ENCODE data around the gene MTHFD1L. TPM values are rescaled to one million over a fixed set of nuclear protein-coding genes. Genes with fewer than 3 reads are reported as not detected.
"Not testable (repeated sequence)": the region's sequence is repeated elsewhere in the genome, so short reads cannot be mapped to it uniquely, and the experiment has no call there.

Gene MTHFD1L
- 10 to 100 TPM; 17.0 to 18.1 (median 17.4) TPM for polyA plus RNA-seq (ENCODE audit: insufficient read length in 4 of 4)

DNA sequence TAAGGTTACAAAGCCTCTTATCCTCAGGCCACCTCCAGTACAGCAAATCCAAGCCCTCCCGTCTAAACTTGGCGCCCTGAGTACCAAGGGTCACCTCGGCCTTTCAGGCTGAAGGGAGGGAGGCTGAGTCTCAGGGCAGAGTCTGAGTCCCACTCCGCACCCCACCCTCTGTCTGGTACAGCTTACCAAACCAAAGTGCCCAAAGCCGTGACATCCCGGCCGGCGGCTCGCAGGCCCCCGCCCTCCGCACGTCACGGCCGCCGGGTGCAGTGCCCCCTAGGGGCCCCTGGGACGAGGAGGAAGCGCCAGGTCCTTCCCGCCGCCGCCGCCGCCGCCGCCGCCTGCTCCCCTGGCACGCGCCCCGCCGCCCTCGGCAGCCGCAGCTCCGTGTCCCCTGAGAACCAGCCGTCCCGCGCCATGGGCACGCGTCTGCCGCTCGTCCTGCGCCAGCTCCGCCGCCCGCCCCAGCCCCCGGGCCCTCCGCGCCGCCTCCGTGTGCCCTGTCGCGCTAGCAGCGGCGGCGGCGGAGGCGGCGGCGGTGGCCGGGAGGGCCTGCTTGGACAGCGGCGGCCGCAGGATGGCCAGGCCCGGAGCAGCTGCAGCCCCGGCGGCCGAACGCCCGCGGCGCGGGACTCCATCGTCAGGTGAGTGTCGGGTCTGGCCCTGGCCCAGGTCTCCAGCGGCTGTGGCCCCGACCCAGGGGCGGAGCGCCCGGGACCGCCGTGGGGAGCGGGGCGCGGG is at the start of gene MTHFD1L:
TSS of gene MTHFD1L (plus strand) at position 297 of the 741 bp plus-strand sequence. CDS start at position 418, 121 bp downstream.
- DNase-seq (ENCODE audit: low read depth in 4 of 4, low spot score in 2 of 4) = no peak

DNA sequence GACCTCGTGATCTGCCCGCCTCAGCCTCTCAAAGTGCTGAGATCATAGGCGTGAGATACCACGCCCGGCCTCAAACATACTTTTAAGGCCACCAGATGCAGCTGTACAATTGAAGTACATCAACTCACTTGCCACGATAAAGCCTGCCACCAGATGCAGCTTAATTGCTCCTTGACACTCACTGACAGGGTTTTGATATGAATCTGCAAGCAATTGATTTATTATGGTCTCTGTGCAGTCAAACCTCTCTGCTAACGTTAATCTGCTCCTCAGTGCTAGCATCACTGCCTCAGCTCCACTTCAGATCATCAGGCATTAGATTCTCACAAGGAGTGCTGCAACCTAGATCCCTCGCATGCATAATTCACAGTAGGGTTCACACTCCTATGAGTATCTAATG is 48.9 kb upstream of the MTHFD1L start:
- not testable (repeated sequence) for DNase-seq (ENCODE audit: low read depth in 4 of 4, low spot score in 2 of 4)

DNA sequence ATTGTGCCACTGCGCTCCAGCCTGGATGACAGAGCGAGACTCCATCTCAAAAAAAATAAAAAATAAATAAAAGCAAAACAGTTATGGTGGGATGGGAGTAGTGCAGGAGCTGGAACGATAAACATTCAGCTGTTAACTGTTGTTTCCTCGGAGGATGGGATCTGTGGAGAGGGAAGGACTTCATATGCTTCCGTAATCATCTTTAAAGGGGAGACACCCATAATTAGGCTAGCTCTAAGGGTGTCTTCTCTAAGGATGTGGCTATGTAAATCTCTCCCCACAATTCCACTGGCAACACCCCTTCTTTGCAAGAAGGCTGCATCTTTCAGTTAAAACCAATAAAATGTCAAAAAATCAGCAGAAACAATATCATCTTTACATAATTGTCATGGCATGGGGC is 42.6 kb upstream of the MTHFD1L start:
- DNase-seq (ENCODE audit: low read depth in 4 of 4, low spot score in 2 of 4) = no peak

DNA sequence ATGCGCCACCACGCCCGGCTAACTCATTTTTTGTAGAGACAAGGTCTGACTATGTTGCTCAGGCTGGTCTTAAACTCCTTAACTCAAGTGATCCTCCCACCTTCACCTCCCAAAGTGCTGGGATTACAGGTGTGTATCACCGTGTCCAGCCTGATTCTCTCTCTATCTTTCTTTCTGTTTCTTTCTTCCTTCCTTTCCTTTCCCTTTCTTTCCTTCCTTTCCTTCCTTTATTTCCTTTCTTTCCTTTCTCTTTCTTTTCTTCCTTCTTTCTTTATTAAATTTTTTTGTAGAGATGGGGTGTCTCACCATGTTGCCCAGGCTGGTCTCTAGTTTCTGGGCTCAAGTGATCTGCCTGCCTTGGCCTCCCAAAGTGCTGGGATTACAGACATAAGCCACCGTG is 38.7 kb upstream of the MTHFD1L start:
- no peak for DNase-seq (ENCODE audit: low read depth in 4 of 4, low spot score in 2 of 4)

DNA sequence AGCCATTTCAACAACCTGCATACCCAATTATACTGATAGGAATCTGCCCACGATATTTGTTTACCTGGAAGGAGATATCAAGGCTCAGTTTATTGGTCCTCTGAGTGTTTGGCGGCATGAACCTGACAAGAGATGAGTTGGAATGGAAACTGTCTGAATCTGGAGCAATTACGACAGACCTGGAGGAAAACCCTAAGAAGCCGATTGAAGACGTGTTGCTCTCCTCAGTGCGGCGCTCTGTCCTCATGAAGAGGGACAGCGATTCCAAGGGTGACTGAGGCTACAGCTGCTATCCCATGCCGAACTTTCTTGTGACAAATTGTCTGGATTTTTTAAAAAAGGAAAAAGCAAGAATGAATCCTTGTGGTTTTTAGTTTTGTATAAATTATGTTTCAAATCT is 37.4 kb upstream of the MTHFD1L start:
- DNase-seq (ENCODE audit: low read depth in 4 of 4, low spot score in 2 of 4) = not testable (repeated sequence)

DNA sequence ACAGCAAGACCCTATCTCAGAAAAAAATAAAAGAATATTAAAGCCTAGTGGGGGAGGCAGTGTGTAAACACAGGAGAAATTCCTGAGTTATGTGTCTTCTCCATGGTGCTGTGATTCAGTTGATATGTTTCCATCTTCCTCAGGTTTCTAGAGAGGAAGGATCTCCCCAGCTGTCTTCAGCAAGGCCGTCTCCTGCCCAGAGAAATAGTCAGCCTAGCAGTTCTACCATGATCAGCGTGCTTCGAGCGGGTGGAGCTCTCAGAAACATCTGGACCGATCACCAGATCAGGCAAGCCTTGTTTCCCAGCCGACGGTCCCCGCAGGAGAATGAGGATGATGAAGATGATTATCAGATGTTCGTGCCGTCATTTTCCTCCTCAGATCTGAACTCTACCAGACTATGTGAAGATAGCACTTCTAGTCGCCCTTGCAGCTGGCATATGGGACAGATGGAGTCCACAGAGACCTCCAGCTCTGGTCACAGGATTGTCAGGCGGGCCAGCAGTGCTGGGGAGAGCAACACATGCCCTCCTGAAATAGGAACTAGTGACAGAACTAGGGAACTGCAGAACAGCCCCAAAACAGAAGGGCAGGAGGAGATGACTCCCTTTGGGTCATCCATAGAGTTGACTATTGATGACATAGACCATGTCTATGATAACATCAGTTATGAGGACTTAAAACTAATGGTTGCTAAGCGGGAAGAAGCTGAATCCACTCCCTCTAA is 34.9 kb upstream of the MTHFD1L start:
- DNase-seq (ENCODE audit: low read depth in 4 of 4, low spot score in 2 of 4) = no peak

DNA sequence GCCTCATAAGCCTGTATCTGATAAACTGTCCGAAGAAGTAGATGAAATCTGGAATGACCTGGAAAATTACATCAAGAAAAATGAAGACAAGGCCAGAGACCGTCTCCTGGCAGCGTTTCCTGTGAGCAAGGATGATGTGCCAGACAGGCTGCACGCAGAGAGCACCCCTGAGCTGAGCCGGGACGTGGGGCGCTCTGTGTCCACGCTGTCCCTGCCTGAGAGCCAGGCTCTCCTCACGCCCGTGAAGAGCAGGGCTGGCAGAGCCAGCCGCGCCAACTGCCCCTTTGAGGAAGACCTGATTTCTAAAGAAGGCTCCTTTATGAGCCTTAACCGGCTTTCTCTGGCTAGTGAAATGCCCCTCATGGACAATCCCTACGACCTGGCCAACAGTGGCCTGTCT is 33.9 kb upstream of the MTHFD1L start:
- DNase-seq (ENCODE audit: low read depth in 4 of 4, low spot score in 2 of 4) = no peak

DNA sequence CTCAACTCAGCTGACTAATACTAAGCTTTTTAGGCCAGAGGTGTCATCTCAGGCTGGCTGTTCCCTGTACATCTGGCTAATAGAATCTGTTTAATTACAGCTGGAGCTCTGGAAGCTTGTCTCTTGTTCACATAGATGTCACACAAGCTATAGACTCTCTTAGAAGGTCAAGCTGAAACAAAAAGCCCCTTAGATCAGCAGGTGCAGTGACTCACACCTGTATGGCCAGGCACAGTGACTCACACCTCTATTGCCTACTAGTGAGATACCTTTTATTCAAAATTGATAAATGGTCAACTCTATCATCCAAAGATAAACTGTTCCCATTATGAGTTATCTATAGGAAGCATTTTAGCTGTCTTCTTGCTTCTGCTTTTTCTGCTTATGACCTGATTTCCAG is 29.9 kb upstream of the MTHFD1L start:
- no peak for DNase-seq (ENCODE audit: low read depth in 4 of 4, low spot score in 2 of 4)

DNA sequence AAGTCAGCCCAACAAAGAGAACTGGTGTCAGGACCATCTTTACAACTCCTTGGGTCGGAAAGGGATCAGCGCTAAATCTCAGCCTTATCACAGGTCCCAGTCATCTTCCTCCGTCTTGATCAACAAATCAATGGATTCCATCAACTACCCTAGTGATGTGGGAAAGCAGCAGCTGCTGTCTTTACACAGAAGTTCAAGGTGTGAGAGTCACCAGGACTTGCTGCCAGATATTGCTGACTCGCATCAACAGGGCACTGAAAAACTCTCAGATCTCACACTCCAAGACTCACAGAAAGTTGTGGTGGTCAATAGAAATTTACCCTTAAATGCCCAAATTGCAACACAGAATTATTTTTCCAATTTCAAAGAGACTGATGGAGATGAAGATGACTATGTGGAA is 25.3 kb upstream of the MTHFD1L start:
- no peak for DNase-seq (ENCODE audit: low read depth in 4 of 4, low spot score in 2 of 4)

DNA sequence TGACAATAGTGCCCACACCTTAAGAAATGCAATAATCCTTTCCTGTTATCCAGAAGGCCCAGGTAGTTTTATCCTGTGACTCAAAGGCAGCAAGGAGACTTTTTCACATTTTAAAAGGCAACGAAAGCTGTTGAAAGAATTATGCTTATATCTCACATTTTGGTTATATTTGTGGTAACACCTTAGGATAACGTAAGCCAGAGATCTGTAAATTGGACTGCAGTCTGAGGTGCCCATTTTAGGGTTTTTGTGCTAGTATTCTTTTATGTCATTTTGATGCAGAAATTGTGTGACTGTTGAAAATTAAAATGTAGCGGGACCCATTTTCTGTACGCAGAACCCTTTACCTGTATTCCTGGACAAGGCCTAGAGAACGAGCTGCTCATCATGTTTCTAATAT is 24.3 kb upstream of the MTHFD1L start:
- DNase-seq (ENCODE audit: low read depth in 4 of 4, low spot score in 2 of 4) = no peak

DNA sequence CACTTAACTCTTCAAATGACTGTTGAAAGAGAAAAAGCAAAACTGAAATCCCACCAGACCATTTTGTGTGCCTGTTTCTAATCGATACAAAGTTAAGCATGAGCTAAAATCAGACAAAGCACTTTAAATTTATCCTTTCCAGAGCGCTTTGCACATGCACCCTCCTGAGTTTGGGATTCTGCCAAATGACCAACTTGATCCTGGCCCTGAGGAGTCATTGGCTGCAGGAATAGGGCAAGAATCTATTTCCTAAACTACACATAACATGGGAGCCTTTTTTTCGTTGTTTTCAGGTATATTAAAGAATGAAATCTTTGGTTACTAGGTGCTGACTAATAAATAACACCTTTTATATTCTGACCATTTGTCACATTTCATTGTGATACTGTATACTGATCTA is 23.8 kb upstream of the MTHFD1L start:
- DNase-seq (ENCODE audit: low read depth in 4 of 4, low spot score in 2 of 4) = no peak

DNA sequence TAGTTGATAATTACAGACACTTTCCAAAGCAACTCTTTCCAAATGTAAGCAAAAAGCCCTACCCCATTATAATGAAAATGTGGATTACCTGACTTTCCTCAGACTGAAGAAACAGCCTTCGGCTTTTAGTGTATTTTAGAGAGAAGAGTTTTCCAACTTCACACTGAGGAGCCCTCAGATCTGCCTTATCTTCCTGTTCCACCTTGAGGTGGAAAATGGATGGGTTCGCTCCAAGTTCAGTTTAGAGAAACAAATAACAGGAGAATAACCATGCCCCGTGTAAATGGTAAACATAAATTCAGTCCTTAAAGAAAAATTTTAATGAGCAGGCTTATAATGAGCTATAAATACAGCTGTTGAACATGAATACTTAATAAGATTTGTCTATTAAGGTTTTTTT is 21.1 kb upstream of the MTHFD1L start:
- no peak for DNase-seq (ENCODE audit: low read depth in 4 of 4, low spot score in 2 of 4)

DNA sequence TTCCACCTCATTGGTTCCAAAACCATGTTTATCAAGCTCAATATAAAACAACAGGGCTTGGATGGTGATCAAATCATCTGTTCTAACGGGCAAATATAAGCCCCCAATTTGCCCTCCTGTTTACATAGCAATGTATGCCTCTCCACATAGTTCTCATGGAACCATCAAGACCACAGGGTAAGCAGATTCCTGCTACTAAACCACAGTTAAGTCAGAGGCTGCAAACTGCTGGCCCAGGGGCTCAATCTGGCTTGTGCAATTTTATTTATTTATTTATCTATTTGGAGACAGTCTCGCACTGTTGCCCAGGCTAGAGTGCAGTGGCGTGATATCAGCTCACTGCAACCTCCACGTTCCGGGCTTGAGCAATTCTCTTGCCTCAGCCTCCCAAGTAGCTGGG is 18.9 kb upstream of the MTHFD1L start:
- no peak for DNase-seq (ENCODE audit: low read depth in 4 of 4, low spot score in 2 of 4)

DNA sequence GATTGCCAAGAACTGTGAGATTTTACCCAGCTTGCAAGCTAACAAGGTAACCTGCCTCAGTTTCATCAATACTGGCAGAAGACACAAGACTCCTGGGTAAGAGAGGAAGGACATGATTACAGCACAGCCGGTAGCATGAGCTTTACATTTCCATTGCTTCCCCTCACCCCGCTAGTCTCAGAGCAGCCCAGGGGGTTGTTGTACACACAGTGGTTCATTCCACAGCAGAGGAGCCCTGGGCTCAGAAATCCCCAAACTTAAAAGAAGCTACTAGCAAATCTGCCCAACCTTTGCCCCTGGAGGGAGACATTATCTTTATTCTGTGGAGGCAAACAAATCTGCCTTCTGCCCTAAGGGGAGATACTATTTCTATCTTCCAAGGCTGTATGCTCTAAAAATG is 17.1 kb upstream of the MTHFD1L start:
- no peak for DNase-seq (ENCODE audit: low read depth in 4 of 4, low spot score in 2 of 4)

DNA sequence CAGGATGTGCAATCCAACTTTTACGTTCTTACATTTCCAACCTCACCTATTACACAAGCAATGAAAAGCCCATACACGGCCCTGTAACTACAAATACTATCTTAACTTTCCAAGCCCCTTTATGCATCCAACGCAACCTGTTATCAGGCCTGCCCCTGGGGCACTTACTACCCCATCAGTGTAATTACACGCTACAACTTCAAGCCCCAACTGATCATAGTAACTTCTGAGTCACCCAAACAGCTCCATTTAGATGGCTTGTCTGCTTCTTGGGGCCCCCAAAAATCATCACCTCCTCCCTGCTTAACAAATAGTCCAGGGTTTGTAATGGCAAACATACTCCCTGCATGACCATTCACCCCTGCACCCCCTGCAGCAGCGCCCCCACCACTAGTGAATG is 11.1 kb upstream of the MTHFD1L start:
- not testable (repeated sequence) for DNase-seq (ENCODE audit: low read depth in 4 of 4, low spot score in 2 of 4)

DNA sequence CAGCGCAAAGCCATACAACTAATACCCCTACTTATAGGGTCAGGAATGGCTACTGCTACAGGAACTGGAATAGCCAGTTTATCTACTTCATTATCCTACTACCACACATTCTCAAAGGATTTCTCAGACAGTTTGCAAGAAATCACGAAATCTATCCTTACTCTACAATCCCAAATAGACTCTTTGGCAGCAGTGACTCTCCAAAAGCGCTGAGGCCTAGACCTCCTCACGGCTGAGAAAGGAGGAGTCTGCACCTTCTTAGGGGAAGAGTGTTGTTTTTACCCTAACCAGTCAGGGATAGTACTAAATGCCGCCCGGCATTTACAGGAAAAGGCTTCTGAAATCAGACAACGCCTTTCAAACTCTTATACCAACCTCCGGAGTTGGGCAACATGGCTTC is 10.3 kb upstream of the MTHFD1L start:
- DNase-seq (ENCODE audit: low read depth in 4 of 4, low spot score in 2 of 4) = not testable (repeated sequence)

DNA sequence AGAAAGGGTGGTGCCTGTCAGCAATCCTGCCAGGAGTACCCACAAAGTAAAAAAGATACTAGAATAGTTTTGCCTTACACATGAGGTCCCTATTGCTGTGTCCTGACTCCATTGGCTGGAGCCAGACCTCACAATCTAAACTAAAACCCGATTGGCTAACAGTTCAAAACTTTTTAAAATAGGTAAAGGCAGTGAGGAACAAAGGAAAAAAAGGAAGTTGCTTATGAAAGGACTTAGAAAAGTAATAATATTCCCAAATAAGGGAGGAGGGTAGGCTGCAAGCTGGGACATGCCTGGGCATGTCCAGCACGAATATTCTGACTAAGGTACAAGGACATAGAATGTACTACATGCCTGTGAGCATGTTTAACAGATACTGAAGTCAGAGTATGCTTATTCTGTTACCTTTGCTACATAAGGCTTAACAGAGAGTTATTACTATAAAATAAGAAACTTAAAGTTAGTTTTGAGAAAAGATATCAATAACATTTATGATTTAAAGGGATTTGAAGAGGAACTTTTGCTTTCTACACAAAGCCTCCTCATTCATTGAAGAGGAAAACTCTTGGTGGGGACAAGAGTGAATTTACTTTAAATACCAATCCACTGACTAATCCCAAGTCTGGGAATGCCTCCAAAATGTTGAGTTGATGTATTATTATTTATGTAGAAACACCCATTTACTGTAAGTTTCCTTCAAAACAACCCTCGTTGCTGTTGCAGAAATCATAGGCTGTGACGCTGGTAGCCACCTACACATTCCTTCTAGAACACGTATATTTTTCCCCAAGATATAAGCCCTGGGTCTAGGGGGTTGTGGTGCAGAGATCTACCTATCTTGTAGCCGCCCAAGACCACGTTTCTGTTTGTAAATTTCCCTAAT is 8.2 kb upstream of the MTHFD1L start:
- DNase-seq (ENCODE audit: low read depth in 4 of 4, low spot score in 2 of 4) = peak in 2 of 4 donors; percentile 64 to 69

DNA sequence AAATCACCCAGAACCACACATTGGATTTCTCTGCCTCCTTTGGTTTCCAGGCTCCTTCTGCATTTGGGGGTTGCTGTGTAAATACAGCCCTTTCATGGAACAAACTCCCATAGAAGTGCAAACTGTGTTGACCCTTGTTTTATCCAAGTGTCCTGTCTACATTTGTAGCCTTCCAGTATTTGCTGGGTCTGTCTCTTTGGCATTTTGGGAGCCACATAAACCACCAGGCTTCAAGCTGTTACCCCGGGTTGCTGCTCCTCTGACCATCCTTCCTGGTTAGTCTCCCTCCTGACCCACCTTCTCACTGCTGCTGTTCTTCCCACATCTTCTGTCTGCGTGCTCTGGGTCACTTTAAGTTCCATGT is 7.6 kb upstream of the MTHFD1L start:
- DNase-seq (ENCODE audit: low read depth in 4 of 4, low spot score in 2 of 4) = no peak

DNA sequence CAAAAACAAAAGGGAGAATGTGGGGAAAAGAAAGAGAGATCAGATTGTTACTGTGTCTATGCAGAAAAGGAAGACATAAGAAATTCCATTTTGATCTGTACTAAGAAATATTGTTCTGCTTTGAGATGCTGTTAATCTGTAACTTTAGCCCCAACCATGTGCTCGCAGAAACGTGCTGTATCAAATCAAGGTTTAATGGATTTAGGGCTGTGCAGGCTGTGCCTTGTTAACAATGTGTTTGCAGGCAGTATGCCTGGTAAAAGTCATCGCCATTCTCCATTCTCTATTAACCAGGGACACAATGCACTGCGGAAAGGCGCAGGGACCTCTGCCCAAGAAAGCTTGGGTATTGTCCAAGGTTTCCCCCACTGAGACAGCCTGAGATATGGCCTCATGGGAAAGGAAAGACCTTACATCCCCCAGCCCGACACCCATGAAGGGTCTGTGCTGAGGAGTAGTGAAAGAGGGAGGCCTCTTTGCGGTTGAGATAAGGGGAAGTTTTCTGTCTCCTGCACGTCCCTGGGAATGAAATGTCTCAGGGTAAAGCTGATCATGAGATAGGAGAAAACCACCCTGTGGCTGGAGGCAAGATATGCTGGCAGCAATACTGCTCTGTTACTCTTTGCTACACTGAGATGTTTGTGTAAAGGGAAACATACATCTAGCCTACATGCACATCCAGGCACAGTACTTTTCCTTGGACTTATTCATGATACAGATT is 3.9 kb upstream of the MTHFD1L start:
- not testable (repeated sequence) for DNase-seq (ENCODE audit: low read depth in 4 of 4, low spot score in 2 of 4)

DNA sequence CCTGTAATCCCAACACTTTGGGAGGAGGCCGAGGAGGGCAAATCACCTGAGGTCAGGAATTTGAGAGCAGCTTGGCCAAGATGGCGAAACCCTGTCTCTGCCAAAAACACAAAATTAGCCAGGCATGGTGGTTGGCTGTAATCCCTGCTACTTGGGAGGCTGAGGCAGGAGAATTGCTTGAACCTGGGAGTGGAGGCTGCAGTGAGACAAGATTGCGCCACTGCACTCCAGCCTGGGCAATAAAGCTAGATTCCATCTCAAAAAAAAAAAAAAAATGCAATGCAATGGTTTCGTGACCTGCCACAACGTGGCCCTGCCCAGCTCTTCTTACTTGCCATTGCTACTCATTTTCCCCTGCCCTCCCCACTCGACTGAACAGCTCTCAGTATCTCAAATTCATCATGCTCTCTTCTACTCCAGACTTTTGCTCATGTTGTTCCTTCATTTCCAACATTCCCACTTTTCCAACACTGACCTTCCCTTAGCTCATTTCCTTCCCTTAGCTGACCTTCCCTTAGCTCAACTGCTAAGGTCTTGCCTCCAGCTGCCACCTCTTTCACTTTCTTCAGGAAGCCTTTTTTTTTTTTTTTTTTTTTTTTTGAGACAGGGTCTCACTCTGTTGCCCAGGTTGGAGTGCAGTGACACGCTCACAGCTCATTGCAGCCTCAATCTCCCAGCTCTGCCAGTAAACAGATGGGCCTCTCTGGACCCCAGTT is 2.1 kb upstream of the MTHFD1L start:
- no peak for DNase-seq (ENCODE audit: low read depth in 4 of 4, low spot score in 2 of 4)

All from left renal cortex interstitium (tissue), 4 donors.